Peyer's patch (tissue), 4 donors: Measurements from ENCODE around the gene STT3B. TPM values are rescaled to one million over a fixed set of nuclear protein-coding genes. Genes with fewer than 3 reads are reported as not detected.

ENCODE experiments used
- DNase-seq, 3 donors: peaks; one replicate each; pipeline ENCODE4 v3.0.0-alpha.2; 2017 to 2019
- H3K27ac ChIP-seq, 4 donors: fragments of 200-600 bp; sonication (generic); one replicate each; pipeline ENCODE4 v1.5.1; 2016 to 2019
- H3K27me3 ChIP-seq, 2 donors: fragments of 200-600 bp; sonication (generic); one replicate each; pipeline ENCODE4 v1.5.1; 2019
- H3K36me3 ChIP-seq, 3 donors: fragments of 200-600 bp; sonication (generic); one replicate each; pipeline ENCODE4 v1.5.1; 2016 to 2019
- H3K4me1 ChIP-seq, 4 donors: fragments of 200-600 bp; sonication (generic); one replicate each; pipeline ENCODE4 v1.5.1; 2016 to 2019
- H3K4me3 ChIP-seq, 4 donors: fragments of 200-600 bp; sonication (generic); 1 replicate in 3 of 4; 2 replicates in 1 of 4; pipeline ENCODE4 v1.5.1; 2016 to 2019; ENCODE audit warnings: mild to moderate bottlenecking in 1 of 4
- H3K9me3 ChIP-seq, 4 donors: fragments of 200-600 bp; sonication (generic); one replicate each; pipeline ENCODE4 v1.5.1; 2016 to 2019; ENCODE audit warnings: mild to moderate bottlenecking in 1 of 4
- CTCF ChIP-seq, 6 experiments: fragments of 450-650 bp in 4 of 6; fragments of 200-600 bp in 2 of 6; sonication (generic) in 1 of 6; IDR thresholded peaks; one replicate each; pipeline ENCODE4 v1.5.1; 2017 to 2019; ENCODE audit warnings: antibody characterized with exemption in 6 of 6, mild to moderate bottlenecking in 3 of 6, moderate library complexity in 1 of 6
- POLR2A ChIP-seq, 2 donors: fragments of 450-650 bp; IDR thresholded peaks; one replicate each; pipeline ENCODE4 v1.5.1; 2017; ENCODE audit warnings: antibody characterized with exemption in 2 of 2, mild to moderate bottlenecking in 2 of 2, moderate library complexity in 2 of 2
- total RNA-seq, 4 donors: library from RNA; depleted of rRNA; stranded (reverse); fragments of >200 nt; gene quantifications; one replicate each; pipeline ENCODE4 v1.1.0, GENCODE V29; 2016

STT3B gene
- total RNA-seq, 4 donors from 2014 or later: 83.9 to 179 (median 144) TPM

- H3K9me3 ChIP-seq: no peaks in the 10 kb centered on the region
- TF ChIP-seq CTCF (IDR thresholded peaks at IDR 0.05): no peak
- TF ChIP-seq POLR2A (IDR thresholded peaks at IDR 0.05): no peak
- no peak overlapping the region for H3K27ac ChIP-seq
- no peak overlapping the region for H3K4me3 ChIP-seq
- H3K4me1 ChIP-seq: no peaks in the 10 kb centered on the region
- H3K36me3 ChIP-seq: no peaks in the 10 kb centered on the region
- no peaks in the 10 kb centered on the region for H3K27me3 ChIP-seq
- DNase-seq: no peak
Observed at GRCh38 chr3:31521468-31521867, 11.3 kb upstream of the STT3B start.

- no peak for TF ChIP-seq POLR2A (IDR thresholded peaks at IDR 0.05)
- Histone ChIP-seq H3K4me1 (no peaks in the 10 kb centered on the region), H3K27me3 (no peaks in the 10 kb centered on the region), H3K4me3 (no peak overlapping the region), H3K36me3 (no peaks in the 10 kb centered on the region), H3K27ac (no peak overlapping the region), H3K9me3 (no peaks in the 10 kb centered on the region)
- DNase-seq: no peak
Observed at GRCh38 chr3:31522152-31522551, 10.6 kb upstream of the STT3B start.

GRCh38 chr3:31523543-31523942 lies 9.2 kb upstream of the STT3B start:
- no peaks in the 10 kb centered on the region for H3K9me3 ChIP-seq
- no peaks in the 10 kb centered on the region for H3K36me3 ChIP-seq
- H3K4me1 ChIP-seq: no peaks in the 10 kb centered on the region
- no peak overlapping the region for H3K27ac ChIP-seq
- H3K4me3 ChIP-seq: no peak overlapping the region
- no peaks in the 10 kb centered on the region for H3K27me3 ChIP-seq
- TF ChIP-seq CTCF (IDR thresholded peaks at IDR 0.05) (no peak), POLR2A (IDR thresholded peaks at IDR 0.05) (no peak)
- DNase-seq: no peak

- DNase-seq: no peak
- no peak overlapping the region for H3K27ac ChIP-seq
- H3K27me3 ChIP-seq: no peaks in the 10 kb centered on the region
- no peak for TF ChIP-seq CTCF (IDR thresholded peaks at IDR 0.05)
- no peak for TF ChIP-seq POLR2A (IDR thresholded peaks at IDR 0.05)
- H3K36me3 ChIP-seq: no peaks in the 10 kb centered on the region
- H3K4me1 ChIP-seq: no peaks in the 10 kb centered on the region
- no peak overlapping the region for H3K4me3 ChIP-seq
- no peaks in the 10 kb centered on the region for H3K9me3 ChIP-seq
Observed at GRCh38 chr3:31525532-31525931, 7.2 kb upstream of the STT3B start.

GRCh38 chr3:31529421-31529820 lies 3.3 kb upstream of the STT3B start:
- no peaks in the 10 kb centered on the region for H3K27me3 ChIP-seq
- H3K4me3 ChIP-seq: no peak overlapping the region
- peaks cover 0 to 5% (median 2%) of the 10 kb centered on the region in 4 donors for H3K4me1 ChIP-seq
- no peak for DNase-seq
- H3K36me3 ChIP-seq: no peaks in the 10 kb centered on the region
- no peaks in the 10 kb centered on the region for H3K9me3 ChIP-seq
- H3K27ac ChIP-seq: no peak overlapping the region
- no peak for TF ChIP-seq CTCF (IDR thresholded peaks at IDR 0.05)
- TF ChIP-seq POLR2A (IDR thresholded peaks at IDR 0.05): no peak

GRCh38 chr3:31530039-31530959 lies 2.4 kb upstream of the STT3B start:
- Histone ChIP-seq H3K4me1 (peaks cover 0 to 12% (median 5%) of the 10 kb centered on the region in 4 donors), H3K36me3 (no peaks in the 10 kb centered on the region), H3K4me3 (peak overlapping the region in 1 of 4 donors; percentile 80), H3K27me3 (no peaks in the 10 kb centered on the region), H3K9me3 (no peaks in the 10 kb centered on the region), H3K27ac (no peak overlapping the region)
- TF ChIP-seq POLR2A (IDR thresholded peaks at IDR 0.05) (no peak), CTCF (IDR thresholded peaks at IDR 0.05) (no peak)
- DNase-seq: no peak
